ENCODE results near the gene FAM78B. TPM values are rescaled to one million over a fixed set of nuclear protein-coding genes. Genes with fewer than 3 reads are reported as not detected.
A peak's percentile ranks its signal among the peaks of the same experiment; 100 is the strongest.

The FAM78B gene
- total and polyA plus RNA-seq, 5 donors: 2.7 to 4.9 (median 3.9) TPM

GRCh38 chr1:166066107-166066506 lies 100.7 kb downstream of the FAM78B start:
- DNase-seq (no peak), ATAC-seq (no peak)
- intact Hi-C loops (cut with DNase I): no loop called here
- Histone ChIP-seq H3K9me3 (ENCODE audit: control insufficient read depth, low read length) (no peaks in the 10 kb centered on the region), H3K4me3 (ENCODE audit: low read length) (no peak overlapping the region), H3K27ac (ENCODE audit: low read length) (no peak overlapping the region), H3K4me1 (ENCODE audit: control insufficient read depth, insufficient read depth, low read length) (peaks cover 3% of the 10 kb centered on the region), H3K27me3 (ENCODE audit: control insufficient read depth, insufficient read depth) (no peaks in the 10 kb centered on the region)

DNA sequence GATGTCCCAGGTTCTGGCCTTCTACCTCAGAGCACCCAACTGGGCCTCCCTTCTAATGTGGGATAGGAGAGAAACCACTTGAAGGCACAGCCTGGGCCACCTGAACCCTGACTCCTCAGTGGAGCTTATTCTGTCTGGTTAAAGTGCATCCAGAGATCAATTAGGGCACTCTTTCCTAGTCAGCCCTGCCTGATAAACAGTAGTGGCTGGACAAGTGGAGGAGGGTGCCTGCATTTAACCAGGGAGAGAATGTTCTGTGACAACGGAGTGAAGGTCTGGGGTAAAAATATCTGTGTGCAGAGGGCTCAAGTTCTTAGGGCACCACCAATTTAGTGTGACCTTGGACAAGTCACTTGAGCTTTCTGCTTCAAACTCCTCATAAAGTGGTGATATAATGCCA lies 101.8 kb downstream of the FAM78B start:
- no peak overlapping the region for H3K27ac ChIP-seq (ENCODE audit: low read length)
- intact Hi-C loops (cut with DNase I): no loop called here
- ATAC-seq (no peak), DNase-seq (no peak)
- WGBS: 64% methylated on average over 1 of the region's 1 CpG
- no peaks in the 10 kb centered on the region for H3K9me3 ChIP-seq (ENCODE audit: control insufficient read depth, low read length)
- H3K4me3 ChIP-seq (ENCODE audit: low read length): no peak overlapping the region
- H3K27me3 ChIP-seq (ENCODE audit: control insufficient read depth, insufficient read depth): no peaks in the 10 kb centered on the region
- peaks cover 3% of the 10 kb centered on the region for H3K4me1 ChIP-seq (ENCODE audit: control insufficient read depth, insufficient read depth, low read length)

GRCh38 chr1:166064313-166064926 lies 102.4 kb downstream of the FAM78B start:
- intact Hi-C loops (cut with DNase I): no loop called here
- no peak overlapping the region for H3K27ac ChIP-seq (ENCODE audit: low read length)

DNA sequence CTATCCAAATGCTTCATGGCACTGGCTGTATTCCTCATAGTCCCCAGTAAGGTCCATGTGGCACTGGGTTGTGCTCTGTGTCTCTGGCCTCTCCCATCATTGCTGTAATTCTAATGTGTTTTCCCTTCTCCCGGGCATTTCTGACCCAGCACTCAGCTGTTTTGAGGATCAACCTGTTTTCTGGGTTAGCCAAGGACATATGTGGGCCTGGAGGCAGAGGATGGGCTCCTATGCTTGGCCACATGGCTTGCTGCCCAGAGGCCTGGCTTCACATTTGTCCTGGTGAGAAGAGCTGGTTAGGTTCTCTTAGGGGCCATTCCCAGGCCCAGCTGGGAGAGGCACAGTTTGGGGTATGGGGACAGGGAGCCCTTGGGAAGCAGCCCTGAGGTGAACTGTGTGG lies 103.1 kb downstream of the FAM78B start:
- Histone ChIP-seq H3K4me3 (ENCODE audit: low read length) (no peak overlapping the region), H3K9me3 (ENCODE audit: control insufficient read depth, low read length) (no peaks in the 10 kb centered on the region), H3K4me1 (ENCODE audit: control insufficient read depth, insufficient read depth, low read length) (peaks cover 3% of the 10 kb centered on the region), H3K27ac (ENCODE audit: low read length) (no peak overlapping the region), H3K27me3 (ENCODE audit: control insufficient read depth, insufficient read depth) (no peaks in the 10 kb centered on the region)
- WGBS: 63% methylated on average over 1 of the region's 1 CpG
- intact Hi-C loops (cut with DNase I): no loop called here
- ATAC-seq (no peak), DNase-seq (no peak)

More at GRCh38 chr1:166064313-166064926, 102.4 kb downstream of the FAM78B start:
- 53% methylated on average over 4 of the region's 4 CpGs for WGBS
- DNase-seq: no peak
- Histone ChIP-seq H3K4me1 (ENCODE audit: control insufficient read depth, insufficient read depth, low read length) (peaks cover 3% of the 10 kb centered on the region), H3K4me3 (ENCODE audit: low read length) (no peak overlapping the region), H3K27me3 (ENCODE audit: control insufficient read depth, insufficient read depth) (no peaks in the 10 kb centered on the region), H3K9me3 (ENCODE audit: control insufficient read depth, low read length) (no peaks in the 10 kb centered on the region)
- ATAC-seq: peak in 1 of 2 donors; percentile 54

- Histone ChIP-seq H3K4me1 (ENCODE audit: control insufficient read depth, insufficient read depth, low read length) (peaks cover 3% of the 10 kb centered on the region), H3K27ac (ENCODE audit: low read length) (no peak overlapping the region), H3K9me3 (ENCODE audit: control insufficient read depth, low read length) (no peaks in the 10 kb centered on the region), H3K27me3 (ENCODE audit: control insufficient read depth, insufficient read depth) (no peaks in the 10 kb centered on the region), H3K4me3 (ENCODE audit: low read length) (no peak overlapping the region)
- 73% methylated on average over 12 of the region's 12 CpGs for WGBS
- no peak for DNase-seq
- no peak for ATAC-seq
- intact Hi-C loops (cut with DNase I): no loop called here
Observed at GRCh38 chr1:166062421-166063070, 104.3 kb downstream of the FAM78B start.

DNA sequence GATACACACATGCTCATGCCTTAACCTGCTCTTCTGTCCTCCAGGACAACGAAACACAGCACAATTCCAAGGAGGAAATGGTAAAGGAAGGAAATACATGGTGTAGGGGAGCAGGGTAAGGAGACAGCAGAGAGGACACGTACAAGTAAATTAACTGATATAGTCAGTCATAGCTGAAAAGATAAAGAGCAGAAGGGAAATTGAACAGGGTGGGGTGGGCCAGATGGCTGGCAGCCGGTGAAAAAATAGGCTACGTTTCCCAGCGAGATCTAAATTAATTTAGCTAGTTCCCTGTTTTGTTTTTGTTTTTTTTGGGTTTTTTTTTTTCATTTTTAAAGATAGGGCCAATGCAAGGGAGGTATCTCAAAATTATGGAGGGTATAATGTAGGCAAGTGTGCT lies 109.2 kb downstream of the FAM78B start:
- ATAC-seq: no peak
- H3K27me3 ChIP-seq (ENCODE audit: control insufficient read depth, insufficient read depth): no peaks in the 10 kb centered on the region
- WGBS: 54% methylated on average over 5 of the region's 5 CpGs

DNA sequence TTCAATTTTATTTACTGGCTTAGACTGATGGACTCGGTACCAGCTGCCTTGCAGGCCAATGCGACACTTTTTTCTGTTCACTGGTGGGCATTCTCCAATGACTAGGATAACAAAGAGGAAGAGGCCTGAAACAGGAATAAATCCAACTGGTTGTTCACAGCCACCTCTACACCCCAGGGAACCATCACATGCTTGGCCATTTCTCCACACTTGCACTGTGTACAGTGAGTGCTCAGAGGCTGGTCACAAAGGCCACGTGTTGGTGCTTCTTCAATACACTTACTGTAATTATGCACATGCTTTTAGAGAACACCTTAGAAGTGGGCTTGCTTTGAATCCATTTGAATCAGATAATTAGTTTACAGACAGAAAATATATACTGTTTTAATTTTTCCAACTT lies 113.4 kb downstream of the FAM78B start:
- WGBS: 84% methylated on average over 3 of the region's 3 CpGs
- Histone ChIP-seq H3K9me3 (ENCODE audit: control insufficient read depth, low read length) (no peaks in the 10 kb centered on the region), H3K27ac (ENCODE audit: low read length) (no peak overlapping the region), H3K4me1 (ENCODE audit: control insufficient read depth, insufficient read depth, low read length) (no peaks in the 10 kb centered on the region), H3K27me3 (ENCODE audit: control insufficient read depth, insufficient read depth) (no peaks in the 10 kb centered on the region), H3K4me3 (ENCODE audit: low read length) (no peak overlapping the region)
- no peak for DNase-seq
- intact Hi-C loops (cut with DNase I): no loop called here
- no peak for ATAC-seq

More for the DNA sequence above, 109.2 kb downstream of the FAM78B start:
- no peaks in the 10 kb centered on the region for H3K4me1 ChIP-seq (ENCODE audit: control insufficient read depth, insufficient read depth, low read length)
- intact Hi-C loops (cut with DNase I): no loop called here
- no peak overlapping the region for H3K4me3 ChIP-seq (ENCODE audit: low read length)
- DNase-seq: no peak
- no peaks in the 10 kb centered on the region for H3K9me3 ChIP-seq (ENCODE audit: control insufficient read depth, low read length)
- no peak overlapping the region for H3K27ac ChIP-seq (ENCODE audit: low read length)

GRCh38 chr1:166040202-166040997 lies 126.4 kb downstream of the FAM78B start:
- intact Hi-C loops (cut with DNase I): no loop called here
- Histone ChIP-seq H3K9me3 (ENCODE audit: control insufficient read depth, low read length) (no peaks in the 10 kb centered on the region), H3K4me1 (ENCODE audit: control insufficient read depth, insufficient read depth, low read length) (no peaks in the 10 kb centered on the region), H3K27ac (ENCODE audit: low read length) (no peak overlapping the region), H3K27me3 (ENCODE audit: control insufficient read depth, insufficient read depth) (no peaks in the 10 kb centered on the region), H3K4me3 (ENCODE audit: low read length) (no peak overlapping the region)
- 59% methylated on average over 8 of the region's 8 CpGs for WGBS
- ATAC-seq (no peak), DNase-seq (no peak)

GRCh38 chr1:166039436-166040201 lies 127.2 kb downstream of the FAM78B start:
- intact Hi-C loops (cut with DNase I): no loop called here
- WGBS: 86% methylated on average over 9 of the region's 9 CpGs
- Histone ChIP-seq H3K9me3 (ENCODE audit: control insufficient read depth, low read length) (no peaks in the 10 kb centered on the region), H3K4me1 (ENCODE audit: control insufficient read depth, insufficient read depth, low read length) (no peaks in the 10 kb centered on the region), H3K27ac (ENCODE audit: low read length) (no peak overlapping the region), H3K4me3 (ENCODE audit: low read length) (no peak overlapping the region), H3K27me3 (ENCODE audit: control insufficient read depth, insufficient read depth) (no peaks in the 10 kb centered on the region)
- DNase-seq (no peak), ATAC-seq (no peak)

GRCh38 chr1:166036092-166036491 lies 130.7 kb downstream of the FAM78B start:
- no peak for ATAC-seq

More at GRCh38 chr1:166036092-166036491, 130.7 kb downstream of the FAM78B start:
- Histone ChIP-seq H3K27ac (ENCODE audit: low read length) (no peak overlapping the region), H3K27me3 (ENCODE audit: control insufficient read depth, insufficient read depth) (no peaks in the 10 kb centered on the region), H3K9me3 (ENCODE audit: control insufficient read depth, low read length) (no peaks in the 10 kb centered on the region), H3K4me3 (ENCODE audit: low read length) (no peak overlapping the region), H3K4me1 (ENCODE audit: control insufficient read depth, insufficient read depth, low read length) (no peaks in the 10 kb centered on the region)
- intact Hi-C loops (cut with DNase I): no loop called here
- DNase-seq: no peak
- 77% methylated on average over 5 of the region's 5 CpGs for WGBS
